Endodermal cell (in vitro differentiated cells): ENCODE data around the gene THAP10. TPM values are rescaled to one million over a fixed set of nuclear protein-coding genes. Genes with fewer than 3 reads are reported as not detected.
"Not testable (repeated sequence)": the region's sequence is repeated elsewhere in the genome, so short reads cannot be mapped to it uniquely, and the experiment has no call there.

Experiments used
- DNase-seq: peaks from one replicate; pipeline ENCODE4 v3.0.0-alpha.2; 2017
- H3K27ac ChIP-seq: 2 replicates; pipeline ENCODE4 v1.5.1; 2013; ENCODE audit warnings: mild to moderate bottlenecking, low read depth, low read length, moderate library complexity
- H3K27me3 ChIP-seq: 2 replicates; pipeline ENCODE4 v1.6.1; 2013; ENCODE audit warnings: mild to moderate bottlenecking, low read length, moderate library complexity; ENCODE audit not compliant: insufficient read depth, control insufficient read depth, poor library complexity, severe bottlenecking
- H3K36me3 ChIP-seq: 2 replicates; pipeline ENCODE4 v1.7.0; 2013; ENCODE audit warnings: mild to moderate bottlenecking, low read length, moderate library complexity; ENCODE audit not compliant: control insufficient read depth, insufficient read depth
- H3K4me1 ChIP-seq: one replicate; pipeline ENCODE4 v1.7.0; 2013; ENCODE audit warnings: low read length; ENCODE audit not compliant: control insufficient read depth, insufficient read depth
- H3K4me3 ChIP-seq: 2 replicates; pipeline ENCODE4 v1.5.1; 2013; ENCODE audit warnings: mild to moderate bottlenecking, low read length, moderate library complexity
- H3K9ac ChIP-seq: 2 replicates; pipeline ENCODE4 v1.6.1; 2013; ENCODE audit warnings: mild to moderate bottlenecking, low read length, moderate library complexity; ENCODE audit not compliant: poor library complexity, severe bottlenecking; ENCODE audit errors: extremely low read depth
- H3K9me3 ChIP-seq: 2 replicates; pipeline ENCODE4 v1.6.1; 2013; ENCODE audit warnings: mild to moderate bottlenecking, low read length, moderate library complexity; ENCODE audit not compliant: control insufficient read depth
- H3K27ac Mint-ChIP-seq: 2 replicates; pipeline ENCODE4 v1.8.0; 2020; ENCODE audit warnings: mixed read lengths
- H3K27me3 Mint-ChIP-seq: 2 replicates; pipeline ENCODE4 v1.8.0; 2021; ENCODE audit warnings: mild to moderate bottlenecking, mixed read lengths; ENCODE audit not compliant: insufficient read depth
- H3K36me3 Mint-ChIP-seq: 2 replicates; pipeline ENCODE4 v1.8.0; 2020; ENCODE audit warnings: low read depth, mixed read lengths
- H3K4me1 Mint-ChIP-seq: 2 replicates; pipeline ENCODE4 v1.8.0; 2020; ENCODE audit warnings: mixed read lengths
- H3K4me3 Mint-ChIP-seq: 2 replicates; pipeline ENCODE4 v1.8.0; 2020; ENCODE audit warnings: mild to moderate bottlenecking, moderate library complexity, mixed read lengths
- H3K9me3 Mint-ChIP-seq: 2 replicates; pipeline ENCODE4 v1.8.0; 2020; ENCODE audit warnings: mild to moderate bottlenecking, mixed read lengths
- WGBS, 2 experiments: methylation state at CpG; one replicate each; pipeline versions ENCODE4 v1.1.5 to v1.1.7; 2013; ENCODE audit warnings: missing lambda C conversion rate in 2 of 2, mixed read lengths in 1 of 2; ENCODE audit not compliant: insufficient coverage in 1 of 2, insufficient read length in 1 of 2; 5-methylcytosine and 5-hydroxymethylcytosine counted together
- total RNA-seq, 2 donors: library from RNA; stranded (reverse); fragmentation: NEBNext Ultra II Directional in 1 of 2; extraction: Animal tissue kit (Norgen Biotek cat#: 25700) in 1 of 2; gene quantifications; 2 replicates in 1 of 2; 3 replicates in 1 of 2; pipeline ENCODE4 v1.2.1, GENCODE V29; 2021
- TF ChIP-seq, protein P1 (sequence below): fragments of 200-600 bp; sonication (generic); conservative IDR thresholded peaks from 2 replicates; pipeline ENCODE4 v1.5.0; 2021; ENCODE audit warnings: antibody characterized with exemption, mild to moderate bottlenecking

The THAP10 gene
- total RNA-seq, 2 donors from 2014 or later: 2.4 to 6.1 TPM

DNA sequence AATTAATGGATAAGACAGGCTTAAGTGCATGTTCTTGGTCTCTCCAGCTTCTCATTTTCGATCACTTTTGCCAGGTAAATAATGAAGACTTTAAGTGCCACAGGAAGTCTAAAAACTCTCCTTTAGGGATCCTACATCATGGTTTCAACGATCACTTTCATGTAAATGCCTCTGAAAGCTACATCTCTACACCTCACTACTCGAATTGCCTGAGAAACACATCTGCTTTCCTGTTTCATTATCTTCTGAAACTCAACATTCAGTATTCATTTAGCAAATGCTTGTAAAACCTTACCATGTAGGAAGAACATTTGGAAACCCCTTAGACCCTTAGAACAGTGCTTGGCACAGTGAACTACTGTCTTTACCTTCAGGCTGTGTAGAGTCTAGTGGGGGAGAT lies 16.2 kb downstream of the THAP10 start:
- no peak overlapping the region for H3K27ac Mint-ChIP-seq
- no peaks in the 10 kb centered on the region for H3K27me3 Mint-ChIP-seq
- H3K36me3 ChIP-seq: no peaks in the 10 kb centered on the region
- H3K27ac ChIP-seq: no peak overlapping the region
- H3K9me3 Mint-ChIP-seq: peaks cover 25% of the 10 kb centered on the region
- TF ChIP-seq, protein P1, sequence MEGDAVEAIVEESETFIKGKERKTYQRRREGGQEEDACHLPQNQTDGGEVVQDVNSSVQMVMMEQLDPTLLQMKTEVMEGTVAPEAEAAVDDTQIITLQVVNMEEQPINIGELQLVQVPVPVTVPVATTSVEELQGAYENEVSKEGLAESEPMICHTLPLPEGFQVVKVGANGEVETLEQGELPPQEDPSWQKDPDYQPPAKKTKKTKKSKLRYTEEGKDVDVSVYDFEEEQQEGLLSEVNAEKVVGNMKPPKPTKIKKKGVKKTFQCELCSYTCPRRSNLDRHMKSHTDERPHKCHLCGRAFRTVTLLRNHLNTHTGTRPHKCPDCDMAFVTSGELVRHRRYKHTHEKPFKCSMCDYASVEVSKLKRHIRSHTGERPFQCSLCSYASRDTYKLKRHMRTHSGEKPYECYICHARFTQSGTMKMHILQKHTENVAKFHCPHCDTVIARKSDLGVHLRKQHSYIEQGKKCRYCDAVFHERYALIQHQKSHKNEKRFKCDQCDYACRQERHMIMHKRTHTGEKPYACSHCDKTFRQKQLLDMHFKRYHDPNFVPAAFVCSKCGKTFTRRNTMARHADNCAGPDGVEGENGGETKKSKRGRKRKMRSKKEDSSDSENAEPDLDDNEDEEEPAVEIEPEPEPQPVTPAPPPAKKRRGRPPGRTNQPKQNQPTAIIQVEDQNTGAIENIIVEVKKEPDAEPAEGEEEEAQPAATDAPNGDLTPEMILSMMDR: no peak
- 86 to 98% methylated on average over 3 of the region's 3 CpGs for WGBS, 2 experiments
- no peaks in the 10 kb centered on the region for H3K27me3 ChIP-seq
- no peak overlapping the region for H3K4me3 Mint-ChIP-seq
- H3K36me3 Mint-ChIP-seq: peaks cover 9% of the 10 kb centered on the region
- no peaks in the 10 kb centered on the region for H3K4me1 ChIP-seq
- peaks cover 27% of the 10 kb centered on the region for H3K4me1 Mint-ChIP-seq
- peaks cover 16% of the 10 kb centered on the region for H3K9me3 ChIP-seq
- no peak for DNase-seq
- no peak overlapping the region for H3K9ac ChIP-seq
- H3K4me3 ChIP-seq: no peak overlapping the region

DNA sequence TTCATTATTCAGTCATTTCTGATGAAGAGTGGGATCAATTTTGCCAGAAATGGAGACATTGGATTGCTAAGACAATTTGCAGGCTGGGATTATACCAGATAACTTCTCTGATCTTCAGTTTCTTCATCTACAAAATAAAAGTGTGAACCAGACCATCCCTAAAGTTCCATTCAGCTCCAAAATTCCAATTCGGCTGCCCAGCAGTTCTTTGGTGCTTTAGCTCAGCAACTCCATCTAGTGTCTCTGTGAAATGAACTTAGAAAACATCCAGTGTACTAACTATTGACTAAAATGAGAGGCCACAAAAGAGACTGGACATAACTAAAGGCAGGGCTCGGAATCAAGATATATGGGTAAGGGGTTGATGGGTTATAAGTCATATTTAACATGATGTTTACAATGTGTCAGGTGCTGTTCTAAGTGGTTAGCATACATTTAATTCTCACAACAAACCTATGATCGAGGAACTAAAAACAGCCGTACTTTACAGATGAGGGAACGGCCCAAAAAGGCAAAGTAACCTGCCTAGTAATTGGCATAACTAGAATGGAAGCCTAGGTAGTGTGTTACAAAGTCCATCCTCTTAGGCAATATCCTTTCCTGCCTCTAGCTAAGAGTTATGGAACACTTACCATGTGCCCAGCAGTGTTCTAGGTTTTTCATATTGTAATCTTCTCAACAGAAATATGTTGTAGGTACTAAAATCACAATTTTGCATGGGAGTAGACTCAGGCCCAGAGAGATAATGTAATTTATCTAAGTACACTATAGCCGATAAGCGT lies 17.0 kb downstream of the THAP10 start:
- Mint-ChIP-seq H3K4me3 (no peak overlapping the region), H3K9me3 (peaks cover 29% of the 10 kb centered on the region), H3K36me3 (peaks cover 9% of the 10 kb centered on the region), H3K4me1 (peaks cover 27% of the 10 kb centered on the region), H3K27ac (no peak overlapping the region), H3K27me3 (no peaks in the 10 kb centered on the region)
- DNase-seq: no peak
- H3K27me3 ChIP-seq: no peaks in the 10 kb centered on the region
- H3K9ac ChIP-seq: no peak overlapping the region
- H3K36me3 ChIP-seq: no peaks in the 10 kb centered on the region
- peaks cover 16% of the 10 kb centered on the region for H3K9me3 ChIP-seq
- no peak overlapping the region for H3K4me3 ChIP-seq
- WGBS, 2 experiments: 79 to 85% methylated on average over 7 of the region's 7 CpGs
- TF ChIP-seq, protein P1: peak; percentile 51
- no peaks in the 10 kb centered on the region for H3K4me1 ChIP-seq
- H3K27ac ChIP-seq: no peak overlapping the region

DNA sequence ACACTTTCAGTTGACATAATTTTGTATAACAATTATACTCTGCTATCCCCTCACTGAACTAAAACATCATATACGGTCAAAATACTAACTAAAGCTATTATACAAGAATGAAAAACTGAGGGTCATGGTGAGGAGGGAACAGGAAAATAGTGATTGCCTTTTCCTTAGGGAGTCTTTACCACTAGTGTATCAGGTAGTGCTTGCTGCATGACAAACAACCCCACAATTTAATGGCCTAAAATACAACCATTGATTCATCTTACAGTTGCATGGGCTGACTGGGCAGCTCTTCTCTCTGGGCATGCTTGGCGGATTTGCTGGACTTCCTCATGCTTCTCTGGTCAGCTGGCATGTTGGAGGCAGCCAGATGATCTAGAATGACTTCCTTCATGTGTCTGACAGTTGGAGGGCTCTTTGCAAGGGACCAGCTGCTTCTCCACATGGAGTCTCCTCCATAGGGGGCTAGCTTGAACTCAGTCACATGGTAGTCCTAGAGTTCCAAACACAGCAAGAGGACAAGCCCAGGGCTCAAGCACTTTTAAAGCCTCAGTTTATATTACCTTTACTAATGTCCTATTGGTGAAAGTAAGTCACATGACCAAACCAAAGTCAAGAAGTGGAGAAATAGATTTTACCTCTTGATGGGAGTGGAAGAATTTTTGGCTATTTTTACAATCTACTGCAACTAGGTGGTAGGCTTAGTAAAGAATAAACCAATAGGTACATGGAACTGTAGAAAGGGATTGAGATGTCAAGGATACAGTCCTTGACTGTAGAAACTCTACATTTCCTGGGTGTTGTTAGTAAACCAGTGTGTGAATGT lies 18.8 kb downstream of the THAP10 start:
- no peak overlapping the region for H3K4me3 Mint-ChIP-seq

GRCh38 chr15:70871490-70871889 lies 20.7 kb downstream of the THAP10 start:
- H3K36me3 ChIP-seq, H3K4me3 ChIP-seq, DNase-seq, H3K4me3 Mint-ChIP-seq, H3K36me3 Mint-ChIP-seq, H3K27ac Mint-ChIP-seq, H3K9ac ChIP-seq, H3K27me3 ChIP-seq, H3K27ac ChIP-seq, H3K4me1 ChIP-seq, H3K27me3 Mint-ChIP-seq: not testable (repeated sequence)
- Mint-ChIP-seq H3K4me1 (peaks cover 20% of the 10 kb centered on the region), H3K9me3 (peaks cover 29% of the 10 kb centered on the region)
- WGBS, 2 experiments: 90 to 96% methylated on average over 8 to 34 of the region's 34 CpGs
- peaks cover 16% of the 10 kb centered on the region for H3K9me3 ChIP-seq

More for the DNA sequence above, 18.8 kb downstream of the THAP10 start:
- H3K4me1 Mint-ChIP-seq: peaks cover 20% of the 10 kb centered on the region
- H3K27ac Mint-ChIP-seq: no peak overlapping the region
- WGBS, 2 experiments: 83 to 95% methylated on average over 1 of the region's 2 CpGs
- peaks cover 16% of the 10 kb centered on the region for H3K9me3 ChIP-seq
- H3K9ac ChIP-seq: no peak overlapping the region
- H3K27me3 ChIP-seq: no peaks in the 10 kb centered on the region
- no peak for DNase-seq
- peaks cover 29% of the 10 kb centered on the region for H3K9me3 Mint-ChIP-seq
- TF ChIP-seq, protein P1: no peak
- H3K4me1 ChIP-seq: no peaks in the 10 kb centered on the region
- peaks cover 9% of the 10 kb centered on the region for H3K36me3 Mint-ChIP-seq
- H3K4me3 ChIP-seq: peak overlapping the region; percentile 15
- H3K36me3 ChIP-seq: no peaks in the 10 kb centered on the region
- no peaks in the 10 kb centered on the region for H3K27me3 Mint-ChIP-seq
- H3K27ac ChIP-seq: no peak overlapping the region
